ENCODE data around the gene GABRB1. TPM values are rescaled to one million over a fixed set of nuclear protein-coding genes. Genes with fewer than 3 reads are reported as not detected.

GABRB1 gene
- total RNA-seq, 1 experiment from 2014 or later, result not detected

DNA sequence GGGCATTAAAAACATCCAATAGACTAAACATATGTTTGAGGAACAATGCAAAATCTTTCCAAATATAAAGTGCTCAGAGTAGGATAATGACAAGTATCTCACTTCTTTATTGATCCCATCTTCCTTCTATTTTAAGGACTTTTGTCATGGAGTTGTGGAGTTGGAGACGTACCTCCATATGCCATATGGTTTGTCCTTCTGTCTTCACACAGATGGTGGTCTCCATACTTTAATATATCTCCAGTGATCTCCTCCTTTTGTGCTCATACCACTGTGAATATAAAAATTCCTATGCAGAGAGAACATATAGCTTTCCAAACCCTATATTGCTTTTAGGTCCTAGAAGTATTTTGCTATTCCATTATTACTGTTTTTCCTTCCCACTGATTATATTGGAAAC is 64.5 kb downstream of the GABRB1 start:
- BruUV-seq (replicated peaks), result no TSS peak
- H3K27me3 ChIP-seq (ENCODE audit: insufficient read depth, low read length), result no peaks in the 10 kb centered on the region
- H3K4me1 ChIP-seq (ENCODE audit: control insufficient read depth in 1 of 2, insufficient read depth in 2 of 2, low read length in 2 of 2), result no peaks in the 10 kb centered on the region
- no peak overlapping the region for H3K27ac ChIP-seq (ENCODE audit: low read depth, low read length)
- H3K9ac ChIP-seq (ENCODE audit: low read length), result no peak overlapping the region
- POLR2A ChIA-PET, result no interaction called here
- no peak for ATAC-seq
- TF ChIP-seq EZH2phosphoT487 (IDR thresholded peaks at IDR 0.05; ENCODE audit: borderline replicate concordance), result no peak
- TF ChIP-seq YY1 (IDR thresholded peaks at IDR 0.05; ENCODE audit: extremely low read depth, insufficient replicate concordance, low read depth, low read length), result no peak
- TF ChIP-seq ZFX (IDR thresholded peaks at IDR 0.05), result no peak
- TF ChIP-seq ZNF274 (IDR thresholded peaks at IDR 0.05; ENCODE audit: low read depth, low read length), result no peak
- no peak for TF ChIP-seq MAX (IDR thresholded peaks at IDR 0.05)
- TF ChIP-seq, protein P1, sequence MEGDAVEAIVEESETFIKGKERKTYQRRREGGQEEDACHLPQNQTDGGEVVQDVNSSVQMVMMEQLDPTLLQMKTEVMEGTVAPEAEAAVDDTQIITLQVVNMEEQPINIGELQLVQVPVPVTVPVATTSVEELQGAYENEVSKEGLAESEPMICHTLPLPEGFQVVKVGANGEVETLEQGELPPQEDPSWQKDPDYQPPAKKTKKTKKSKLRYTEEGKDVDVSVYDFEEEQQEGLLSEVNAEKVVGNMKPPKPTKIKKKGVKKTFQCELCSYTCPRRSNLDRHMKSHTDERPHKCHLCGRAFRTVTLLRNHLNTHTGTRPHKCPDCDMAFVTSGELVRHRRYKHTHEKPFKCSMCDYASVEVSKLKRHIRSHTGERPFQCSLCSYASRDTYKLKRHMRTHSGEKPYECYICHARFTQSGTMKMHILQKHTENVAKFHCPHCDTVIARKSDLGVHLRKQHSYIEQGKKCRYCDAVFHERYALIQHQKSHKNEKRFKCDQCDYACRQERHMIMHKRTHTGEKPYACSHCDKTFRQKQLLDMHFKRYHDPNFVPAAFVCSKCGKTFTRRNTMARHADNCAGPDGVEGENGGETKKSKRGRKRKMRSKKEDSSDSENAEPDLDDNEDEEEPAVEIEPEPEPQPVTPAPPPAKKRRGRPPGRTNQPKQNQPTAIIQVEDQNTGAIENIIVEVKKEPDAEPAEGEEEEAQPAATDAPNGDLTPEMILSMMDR (IDR thresholded peaks at IDR 0.05 in 2 of 3, conservative IDR thresholded peaks at IDR 0.05 in 1 of 3; ENCODE audit: borderline replicate concordance in 1 of 3, insufficient read depth in 1 of 3, low read depth in 2 of 3, low read length in 2 of 3), result no peak
- TF ChIP-seq ELF1 (IDR thresholded peaks at IDR 0.05; ENCODE audit: borderline replicate concordance, low read depth), result no peak
- TF ChIP-seq POLR2A (IDR thresholded peaks at IDR 0.05; ENCODE audit: borderline replicate concordance, extremely low read depth, insufficient read depth, insufficient read length), result no peak
- TF ChIP-seq ATF3 (IDR thresholded peaks at IDR 0.05), result no peak
- no peak for TF ChIP-seq CEBPB (IDR thresholded peaks at IDR 0.05; ENCODE audit: low read depth)
- no peak for TF ChIP-seq FOSL1 (IDR thresholded peaks at IDR 0.05; ENCODE audit: low read depth)
- no peak for TF ChIP-seq SP1 (IDR thresholded peaks at IDR 0.05; ENCODE audit: low read depth)
- TF ChIP-seq RAD21 (IDR thresholded peaks at IDR 0.05; ENCODE audit: low read depth), result no peak
- no peak for TF ChIP-seq SRF (IDR thresholded peaks at IDR 0.05; ENCODE audit: low read depth)
- TF ChIP-seq JUND (IDR thresholded peaks at IDR 0.05), result no peak
- no peak for TF ChIP-seq EGR1 (IDR thresholded peaks at IDR 0.05; ENCODE audit: low read depth)
- TF ChIP-seq SIN3A (IDR thresholded peaks at IDR 0.05; ENCODE audit: low read depth), result no peak
- TF ChIP-seq CBX3 (IDR thresholded peaks at IDR 0.05; ENCODE audit: low read depth), result no peak
- TF ChIP-seq, protein P2, sequence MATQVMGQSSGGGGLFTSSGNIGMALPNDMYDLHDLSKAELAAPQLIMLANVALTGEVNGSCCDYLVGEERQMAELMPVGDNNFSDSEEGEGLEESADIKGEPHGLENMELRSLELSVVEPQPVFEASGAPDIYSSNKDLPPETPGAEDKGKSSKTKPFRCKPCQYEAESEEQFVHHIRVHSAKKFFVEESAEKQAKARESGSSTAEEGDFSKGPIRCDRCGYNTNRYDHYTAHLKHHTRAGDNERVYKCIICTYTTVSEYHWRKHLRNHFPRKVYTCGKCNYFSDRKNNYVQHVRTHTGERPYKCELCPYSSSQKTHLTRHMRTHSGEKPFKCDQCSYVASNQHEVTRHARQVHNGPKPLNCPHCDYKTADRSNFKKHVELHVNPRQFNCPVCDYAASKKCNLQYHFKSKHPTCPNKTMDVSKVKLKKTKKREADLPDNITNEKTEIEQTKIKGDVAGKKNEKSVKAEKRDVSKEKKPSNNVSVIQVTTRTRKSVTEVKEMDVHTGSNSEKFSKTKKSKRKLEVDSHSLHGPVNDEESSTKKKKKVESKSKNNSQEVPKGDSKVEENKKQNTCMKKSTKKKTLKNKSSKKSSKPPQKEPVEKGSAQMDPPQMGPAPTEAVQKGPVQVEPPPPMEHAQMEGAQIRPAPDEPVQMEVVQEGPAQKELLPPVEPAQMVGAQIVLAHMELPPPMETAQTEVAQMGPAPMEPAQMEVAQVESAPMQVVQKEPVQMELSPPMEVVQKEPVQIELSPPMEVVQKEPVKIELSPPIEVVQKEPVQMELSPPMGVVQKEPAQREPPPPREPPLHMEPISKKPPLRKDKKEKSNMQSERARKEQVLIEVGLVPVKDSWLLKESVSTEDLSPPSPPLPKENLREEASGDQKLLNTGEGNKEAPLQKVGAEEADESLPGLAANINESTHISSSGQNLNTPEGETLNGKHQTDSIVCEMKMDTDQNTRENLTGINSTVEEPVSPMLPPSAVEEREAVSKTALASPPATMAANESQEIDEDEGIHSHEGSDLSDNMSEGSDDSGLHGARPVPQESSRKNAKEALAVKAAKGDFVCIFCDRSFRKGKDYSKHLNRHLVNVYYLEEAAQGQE (IDR thresholded peaks at IDR 0.05; ENCODE audit: low read depth), result no peak
- no peak for DNase-seq (ENCODE audit: low read depth, low spot score)
- no peak overlapping the region for H3K4me2 ChIP-seq (ENCODE audit: low read length)
- H4K20me1 ChIP-seq (ENCODE audit: insufficient read depth), result no peaks in the 10 kb centered on the region
- CTCF ChIA-PET, result no interaction called here
- no peak overlapping the region for H3K4me3 ChIP-seq (replicated peaks in 1 of 2; ENCODE audit: low read depth in 1 of 2, low read length in 2 of 2)
- RAD21 ChIA-PET (ENCODE audit: low non-redundant PET in 1 of 2, low total read pairs in 2 of 2, uncharacterized antibody in 2 of 2, unreplicated experiment in 2 of 2), result no interaction called here
- intact Hi-C loops (cut with micrococcal nuclease), result no loop called here
- H3K36me3 ChIP-seq (ENCODE audit: control insufficient read depth in 1 of 2, insufficient read depth in 2 of 2, low read length in 2 of 2), result no peaks in the 10 kb centered on the region
- no peaks in the 10 kb centered on the region for H3K79me2 ChIP-seq (ENCODE audit: insufficient read depth, low read length)
- no peak overlapping the region for H2AFZ ChIP-seq (ENCODE audit: low read depth, low read length, poor library complexity, severe bottlenecking)
- H3K9me3 ChIP-seq (ENCODE audit: control insufficient read depth in 1 of 2, insufficient read depth in 1 of 2, low read depth in 1 of 2, low read length in 2 of 2), result no peaks in the 10 kb centered on the region
- H3K9me2 ChIP-seq (ENCODE audit: insufficient read depth), result no peaks in the 10 kb centered on the region

All from HCT116 (cell line).